ENCODE data around the gene AQP10. TPM values are rescaled to one million over a fixed set of nuclear protein-coding genes. Genes with fewer than 3 reads are reported as not detected.

AQP10 gene
- total and polyA plus RNA-seq, 9 of the 15 experiments (the other 6 are each of a cell fraction or from before 2014, with no cell fraction given), result 0.37 to 9.7 (median 1.9) TPM

DNA sequence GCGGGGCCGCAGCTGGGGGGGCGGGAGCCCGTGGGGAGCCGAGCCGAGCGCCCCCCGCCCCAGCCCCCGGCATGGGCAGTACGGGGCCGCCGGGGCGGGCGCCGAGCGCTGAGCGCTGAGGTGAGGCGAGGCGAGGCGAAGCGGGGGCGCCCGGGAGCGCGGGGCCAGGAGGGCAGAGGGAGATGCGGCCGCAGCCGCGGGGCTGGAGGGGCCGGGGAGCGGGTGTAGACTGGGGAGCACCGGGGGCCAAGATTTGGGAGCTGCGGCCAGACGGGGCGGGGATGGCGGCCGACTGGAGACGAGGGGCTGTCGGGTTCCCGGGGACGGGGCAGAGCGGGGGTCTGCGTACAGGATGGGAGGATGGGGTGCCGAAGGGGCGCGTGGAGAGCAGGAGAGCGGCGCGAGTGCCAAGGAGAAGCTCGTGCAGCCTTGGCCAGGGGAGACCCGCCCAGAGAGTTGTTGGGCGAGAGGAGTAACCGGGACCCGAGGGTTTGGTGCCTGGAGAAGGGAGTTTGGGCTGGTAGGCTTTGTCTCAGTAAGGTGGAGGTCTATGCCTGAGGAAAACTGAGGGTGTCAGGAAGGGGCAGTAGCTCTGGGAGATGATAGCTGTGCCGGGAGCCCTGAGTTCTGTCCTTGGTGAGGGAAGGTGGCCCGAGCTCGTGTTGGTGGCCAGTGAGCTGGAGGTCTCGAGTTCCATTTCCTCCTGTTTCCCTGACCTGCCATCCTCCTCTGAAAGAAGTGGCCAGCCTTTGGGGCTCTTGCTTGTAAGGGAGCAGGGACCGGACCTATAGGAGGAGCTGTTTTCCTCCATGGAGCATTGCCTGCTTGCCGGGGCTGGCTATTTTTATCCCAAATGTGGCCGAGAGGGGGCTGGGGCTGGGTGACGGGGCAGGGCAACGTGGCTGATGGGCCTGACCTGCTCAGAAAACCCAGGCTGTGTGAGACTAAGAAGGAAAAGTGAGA, 5.0 kb downstream of the AQP10 start (continued):
- no peak for TF ChIP-seq E2F4 (CRISPR knock-in tag; IDR thresholded peaks at IDR 0.05; ENCODE audit: low read depth)
- no peak for TF ChIP-seq ZNF445 (CRISPR knock-in tag; IDR thresholded peaks at IDR 0.05; ENCODE audit: low read depth)
- TF ChIP-seq ZNF764 (CRISPR knock-in tag; IDR thresholded peaks at IDR 0.05; ENCODE audit: low read depth), result peak; percentile 42; the same call in 1 of the 2 replicates
- TF ChIP-seq ZNF165 (CRISPR knock-in tag; IDR thresholded peaks at IDR 0.05; ENCODE audit: borderline replicate concordance), result no peak
- no peak for TF ChIP-seq SNAPC5 (CRISPR knock-in tag; IDR thresholded peaks at IDR 0.05)
- no peak for TF ChIP-seq EZH2 (IDR thresholded peaks at IDR 0.05; ENCODE audit: borderline replicate concordance, low read depth, low read length)
- peak; percentile 74; the same call in 1 of the 2 replicates for TF ChIP-seq ZNF134 (CRISPR knock-in tag; conservative IDR thresholded peaks at IDR 0.05)
- TF ChIP-seq NFYB (IDR thresholded peaks at IDR 0.05; ENCODE audit: extremely low read depth, insufficient read length), result no peak
- TF ChIP-seq BCLAF1 (IDR thresholded peaks at IDR 0.05; ENCODE audit: borderline replicate concordance in 1 of 2, control insufficient read depth in 1 of 2, low read depth in 2 of 2, low read length in 1 of 2), result no peak
- 0 out of 4 replicates have a peak, but pooled peaks of 1 of the 2 experiments have one; percentile 43 for TF ChIP-seq FOXK2 (conservative IDR thresholded peaks at IDR 0.05 in 1 of 2, IDR thresholded peaks at IDR 0.05 in 1 of 2; ENCODE audit: low read depth in 2 of 2)
- TF ChIP-seq MAZ (CRISPR knock-in tag; conservative IDR thresholded peaks at IDR 0.05 in 1 of 2, IDR thresholded peaks at IDR 0.05 in 1 of 2), result 0 out of 4 replicates have a peak, but pooled peaks of 1 of the 2 experiments have one; percentile 16
- TF ChIP-seq DLX4 (CRISPR knock-in tag; IDR thresholded peaks at IDR 0.05), result no peak
- TF ChIP-seq POLR2G (IDR thresholded peaks at IDR 0.05; ENCODE audit: low read depth, low read length), result peak; percentile 70
- TF ChIP-seq ELF4 (CRISPR knock-in tag; IDR thresholded peaks at IDR 0.05), result no peak
- TF ChIP-seq DIDO1 (tag; IDR thresholded peaks at IDR 0.05; ENCODE audit: low read depth), result no peak
- TF ChIP-seq FOXP1 (CRISPR knock-in tag; IDR thresholded peaks at IDR 0.05), result no peak
- no peak for TF ChIP-seq GTF2E2 (tag; IDR thresholded peaks at IDR 0.05)
- no peak for TF ChIP-seq HMGN3 (IDR thresholded peaks at IDR 0.05; ENCODE audit: borderline replicate concordance, extremely low read depth, insufficient read length, low read depth, low read length)
